Right atrium auricular region (tissue), 2 donors: Measurements from ENCODE around the gene RASGRF2. TPM values are rescaled to one million over a fixed set of nuclear protein-coding genes. Genes with fewer than 3 reads are reported as not detected.

Experiments
- DNase-seq: peaks from one replicate; pipeline ENCODE4 v3.0.0-alpha.2; 2019; ENCODE audit warnings: low spot score
- H3K27ac ChIP-seq, 2 donors: fragments of 200-600 bp; sonication (generic); 1 replicate in 1 of 2; 2 replicates in 1 of 2; pipeline ENCODE4 v1.5.1; 2016 to 2019
- H3K27me3 ChIP-seq, 2 donors: fragments of 200-600 bp; sonication (generic); one replicate each; pipeline versions ENCODE4 v1.5.1 to v1.6.0; 2017 to 2019
- H3K36me3 ChIP-seq: fragments of 200-600 bp; sonication (generic); one replicate; pipeline ENCODE4 v1.5.1; 2016
- H3K4me1 ChIP-seq, 2 donors: fragments of 200-600 bp; sonication (generic); one replicate each; pipeline versions ENCODE4 v1.5.1 to v1.6.0; 2017 to 2019
- H3K4me3 ChIP-seq, 2 donors: fragments of 200-600 bp; sonication (generic); 1 replicate in 1 of 2; 2 replicates in 1 of 2; pipeline ENCODE4 v1.5.1; 2017 to 2019; ENCODE audit warnings: mild to moderate bottlenecking in 1 of 2, moderate library complexity in 1 of 2
- H3K9me3 ChIP-seq, 2 donors: fragments of 200-600 bp; sonication (generic); one replicate each; pipeline ENCODE4 v1.5.1; 2019
- CTCF ChIP-seq, 2 donors: fragments of 200-600 bp; sonication (generic); IDR thresholded peaks; one replicate each; pipeline ENCODE4 v1.5.1; 2019; ENCODE audit warnings: antibody characterized with exemption in 2 of 2
- total RNA-seq, 2 donors: library from RNA; depleted of rRNA; stranded (reverse); fragments of >200 nt; gene quantifications; one replicate each; pipeline ENCODE4 v1.1.0, GENCODE V29; 2016

The RASGRF2 gene
- total RNA-seq, 2 donors from 2014 or later = 3.5 to 6.3 TPM

- Histone ChIP-seq H3K36me3 (no peaks in the 10 kb centered on the region), H3K27me3 (no peaks in the 10 kb centered on the region), H3K4me3 (no peak overlapping the region), H3K4me1 (peaks cover 0 to 17% of the 10 kb centered on the region in 2 donors), H3K9me3 (no peaks in the 10 kb centered on the region), H3K27ac (peak overlapping the region; percentile 36 to 62)
- DNase-seq = no peak
- TF ChIP-seq CTCF (IDR thresholded peaks at IDR 0.05) = no peak
Observed at GRCh38 chr5:80964491-80964890, 4.3 kb downstream of the RASGRF2 start.

GRCh38 chr5:80964919-80965318 is 4.8 kb downstream of the RASGRF2 start:
- DNase-seq = no peak
- H3K27ac ChIP-seq = peak overlapping the region; percentile 36 to 62
- no peak overlapping the region for H3K4me3 ChIP-seq
- peaks cover 0 to 17% of the 10 kb centered on the region in 2 donors for H3K4me1 ChIP-seq
- no peaks in the 10 kb centered on the region for H3K9me3 ChIP-seq
- TF ChIP-seq CTCF (IDR thresholded peaks at IDR 0.05) = no peak
- H3K36me3 ChIP-seq = no peaks in the 10 kb centered on the region
- no peaks in the 10 kb centered on the region for H3K27me3 ChIP-seq

GRCh38 chr5:80967500-80968181 is 7.5 kb downstream of the RASGRF2 start:
- H3K4me1 ChIP-seq = peaks cover 0 to 11% of the 10 kb centered on the region in 2 donors
- no peaks in the 10 kb centered on the region for H3K27me3 ChIP-seq
- H3K36me3 ChIP-seq = no peaks in the 10 kb centered on the region
- DNase-seq = no peak
- peak overlapping the region; percentile 32 to 50 for H3K27ac ChIP-seq
- H3K9me3 ChIP-seq = no peaks in the 10 kb centered on the region
- no peak for TF ChIP-seq CTCF (IDR thresholded peaks at IDR 0.05)
- H3K4me3 ChIP-seq = no peak overlapping the region

GRCh38 chr5:80973027-80973426 is 12.9 kb downstream of the RASGRF2 start:
- no peaks in the 10 kb centered on the region for H3K9me3 ChIP-seq
- DNase-seq = no peak
- H3K36me3 ChIP-seq = no peaks in the 10 kb centered on the region
- no peaks in the 10 kb centered on the region for H3K27me3 ChIP-seq
- peaks cover 0 to 11% of the 10 kb centered on the region in 2 donors for H3K4me1 ChIP-seq
- H3K4me3 ChIP-seq = no peak overlapping the region
- H3K27ac ChIP-seq = no peak overlapping the region
- no peak for TF ChIP-seq CTCF (IDR thresholded peaks at IDR 0.05)

GRCh38 chr5:80975065-80975464 is 14.9 kb downstream of the RASGRF2 start:
- Histone ChIP-seq H3K9me3 (no peaks in the 10 kb centered on the region), H3K4me3 (no peak overlapping the region), H3K4me1 (peaks cover 0 to 9% of the 10 kb centered on the region in 2 donors), H3K27me3 (no peaks in the 10 kb centered on the region), H3K27ac (peak overlapping the region; percentile 54 to 62), H3K36me3 (no peaks in the 10 kb centered on the region)
- DNase-seq = no peak
- TF ChIP-seq CTCF (IDR thresholded peaks at IDR 0.05) = no peak

GRCh38 chr5:80976985-80977384 is 16.8 kb downstream of the RASGRF2 start:
- DNase-seq = no peak
- Histone ChIP-seq H3K4me1 (peaks cover 0 to 9% of the 10 kb centered on the region in 2 donors), H3K4me3 (no peak overlapping the region), H3K27me3 (no peaks in the 10 kb centered on the region), H3K36me3 (no peaks in the 10 kb centered on the region), H3K27ac (peak overlapping the region; percentile 56 to 62), H3K9me3 (no peaks in the 10 kb centered on the region)
- TF ChIP-seq CTCF (IDR thresholded peaks at IDR 0.05) = no peak
